Upper lobe of left lung (tissue), 6 donors: ENCODE results near the gene NFIX. TPM values are rescaled to one million over a fixed set of nuclear protein-coding genes. Genes with fewer than 3 reads are reported as not detected.

Experiments
- ATAC-seq, 2 donors: fragments of 200-7000 bp; cut with Tn5 transposase; one replicate each; pipeline ENCODE4 v1.9.1; 2022; ENCODE audit warnings: mild to moderate bottlenecking in 2 of 2, moderate library complexity in 2 of 2; ENCODE audit not compliant: low FRiP score in 2 of 2
- DNase-seq, 2 donors: peaks; one replicate each; pipeline ENCODE4 v3.0.0-alpha.2; 2019 to 2020
- H3K27ac ChIP-seq, 4 donors: fragments of 200-600 bp; sonication (generic); one replicate each; pipeline ENCODE4 v1.5.1; 2016 to 2019
- H3K27me3 ChIP-seq, 4 donors: fragments of 200-600 bp; sonication (generic); one replicate each; pipeline ENCODE4 v1.5.1; 2017 to 2019
- H3K36me3 ChIP-seq, 4 donors: fragments of 200-600 bp; sonication (generic); one replicate each; pipeline ENCODE4 v1.5.1; 2016 to 2019
- H3K4me1 ChIP-seq, 4 donors: fragments of 200-600 bp; sonication (generic); one replicate each; pipeline ENCODE4 v1.5.1; 2018 to 2019
- H3K4me3 ChIP-seq, 4 donors: fragments of 200-600 bp; sonication (generic); one replicate each; pipeline ENCODE4 v1.5.1; 2017 to 2019; ENCODE audit warnings: mild to moderate bottlenecking in 2 of 4, moderate library complexity in 1 of 4
- H3K9me3 ChIP-seq, 4 donors: fragments of 200-600 bp; sonication (generic); one replicate each; pipeline ENCODE4 v1.5.1; 2018 to 2019
- EP300 ChIP-seq, 4 donors: sonication (generic); formaldehyde crosslinking; IDR thresholded peaks; one replicate each; pipeline ENCODE4 v1.5.1; 2017; ENCODE audit warnings: antibody characterized with exemption in 4 of 4, control low read depth in 2 of 4
- POLR2A ChIP-seq, 4 donors: fragments of 450-650 bp; IDR thresholded peaks; one replicate each; pipeline ENCODE4 v1.5.1; 2016 to 2017; ENCODE audit warnings: antibody characterized with exemption in 4 of 4, mild to moderate bottlenecking in 2 of 4
- POLR2AphosphoS5 ChIP-seq, 2 donors: sonication (generic); formaldehyde crosslinking; IDR thresholded peaks; one replicate each; pipeline ENCODE4 v1.5.1; 2017; ENCODE audit warnings: antibody characterized with exemption in 2 of 2
- WGBS, 2 donors: methylation state at CpG; one replicate each; pipeline ENCODE4 v1.1.5; 2017 to 2018; 5-methylcytosine and 5-hydroxymethylcytosine counted together
- total RNA-seq, 6 donors: library from RNA; depleted of rRNA in 4 of 6; stranded (reverse); fragments of >200 nt in 4 of 6; gene quantifications; one replicate each; pipeline versions ENCODE4 v1.1.0 to v1.2.1, GENCODE V29; 2016 to 2021
- TF ChIP-seq, protein P1 (sequence below), 6 experiments: fragments of 450-650 bp in 4 of 6; fragments of 200-600 bp in 2 of 6; sonication (generic) in 2 of 6; IDR thresholded peaks; one replicate each; pipeline ENCODE4 v1.5.1; 2016 to 2019; ENCODE audit warnings: antibody characterized with exemption in 6 of 6
- donor health status: DM: no; HTN: no; CAD: no; lungs with moderate emphysema.
- donor health status: DM: no; HTN: yes; CAD: no; lungs with severe emphysema.

Gene NFIX
- total RNA-seq, 6 donors from 2014 or later, result 64.0 to 188 (median 107) TPM

DNA sequence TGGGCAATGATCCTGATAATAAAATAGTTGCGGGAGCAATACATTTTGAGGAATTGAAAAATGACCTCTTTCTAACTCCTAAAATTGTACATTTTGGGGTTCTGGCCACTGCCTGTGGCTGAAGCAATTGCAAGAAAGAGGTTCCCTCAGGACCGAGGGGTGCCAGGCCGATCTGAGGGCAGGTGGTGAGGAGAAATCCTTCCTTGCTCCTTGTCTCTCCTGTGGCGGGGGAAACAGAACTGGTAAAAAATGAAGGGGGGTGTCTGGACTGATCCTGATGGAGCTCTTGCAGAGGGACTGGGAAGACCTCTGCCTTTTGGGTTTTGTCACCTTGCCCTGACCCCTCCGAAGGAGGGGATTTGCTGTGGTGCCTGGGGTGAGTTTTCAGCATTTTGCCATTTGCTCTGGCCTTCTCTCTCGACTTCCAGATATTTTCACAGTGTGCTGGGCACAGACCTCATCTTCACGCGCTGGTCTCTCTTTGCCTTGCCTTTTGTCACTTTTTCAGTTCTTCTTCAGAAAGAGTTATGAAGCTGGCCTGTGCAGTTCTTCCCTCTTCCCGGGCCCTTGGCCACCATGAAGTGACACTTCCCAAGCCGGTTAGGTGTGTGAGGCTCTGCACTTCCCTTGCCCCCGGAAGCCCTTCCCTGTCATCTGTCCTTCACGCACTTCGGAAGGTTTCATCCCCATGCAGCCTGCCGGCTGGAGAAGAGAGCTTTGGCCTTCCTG, 22.2 kb downstream of the NFIX start:
- H3K4me3 ChIP-seq, result peak overlapping the region in 1 of 4 donors; percentile 19
- TF ChIP-seq POLR2AphosphoS5 (IDR thresholded peaks at IDR 0.05), result no peak
- no peak for ATAC-seq
- H3K27ac ChIP-seq, result peak overlapping the region; percentile 85 to 92 (median 88)
- no peak for DNase-seq
- H3K4me1 ChIP-seq, result peaks cover 87 to 98% (median 88%) of the 10 kb centered on the region in 4 donors
- 49 to 55% methylated on average over 14 of the region's 14 CpGs for WGBS, 2 donors
- H3K27me3 ChIP-seq, result peaks cover 0 to 12% (median under 1%) of the 10 kb centered on the region in 4 donors
- H3K9me3 ChIP-seq, result no peaks in the 10 kb centered on the region
- H3K36me3 ChIP-seq, result no peaks in the 10 kb centered on the region

DNA sequence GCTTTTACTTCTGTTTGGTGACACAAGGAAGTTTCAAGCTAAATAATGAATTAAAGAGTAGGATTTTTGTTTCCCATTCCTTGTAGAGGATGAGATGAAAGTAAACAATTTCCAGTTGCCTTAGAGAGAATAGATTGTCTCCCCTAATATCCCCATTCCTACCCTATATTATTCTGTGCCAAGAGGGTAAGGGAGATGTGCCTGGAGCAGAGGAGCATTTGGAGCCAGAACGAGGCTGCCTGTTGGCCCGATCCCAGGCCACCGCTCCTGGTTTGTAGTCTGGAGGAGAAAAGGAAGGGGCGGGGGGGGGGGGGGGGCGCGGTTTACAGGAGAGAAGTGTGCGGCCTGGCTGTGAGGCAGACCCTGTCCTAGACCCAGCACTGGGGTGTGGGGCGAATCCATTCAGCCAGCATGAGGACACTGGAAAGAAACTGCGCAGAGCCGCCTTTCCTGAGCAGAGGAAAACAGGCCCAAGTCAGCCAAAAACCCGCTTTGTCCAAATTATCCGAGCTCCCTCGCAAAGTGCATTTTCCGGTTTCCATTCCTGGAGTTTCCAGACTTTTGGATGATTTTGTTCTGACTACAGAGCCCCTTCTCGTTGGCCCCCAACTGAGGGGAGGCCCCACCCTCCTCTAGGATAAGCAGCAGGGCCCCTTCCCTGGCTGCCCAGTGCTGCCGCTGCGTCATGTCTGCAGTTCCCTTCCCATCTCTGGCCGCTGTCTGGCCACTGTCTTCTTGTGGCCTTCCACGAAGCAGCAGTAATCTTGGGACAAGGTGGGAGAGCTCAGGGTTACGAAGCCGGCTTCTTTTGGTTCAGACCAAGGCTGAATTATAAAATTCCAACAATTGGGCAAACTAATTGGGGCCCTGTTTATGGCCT, 23.0 kb downstream of the NFIX start:
- H3K4me3 ChIP-seq, result peak overlapping the region in 1 of 4 donors; percentile 17
- 38 to 42% methylated on average over 19 to 20 of the region's 21 CpGs for WGBS, 2 donors
- DNase-seq (peak; percentile 74 to 77), ATAC-seq (peak in 1 of 2 donors; percentile 66)
- TF ChIP-seq POLR2AphosphoS5 (IDR thresholded peaks at IDR 0.05), result no peak
- TF ChIP-seq, protein P1, sequence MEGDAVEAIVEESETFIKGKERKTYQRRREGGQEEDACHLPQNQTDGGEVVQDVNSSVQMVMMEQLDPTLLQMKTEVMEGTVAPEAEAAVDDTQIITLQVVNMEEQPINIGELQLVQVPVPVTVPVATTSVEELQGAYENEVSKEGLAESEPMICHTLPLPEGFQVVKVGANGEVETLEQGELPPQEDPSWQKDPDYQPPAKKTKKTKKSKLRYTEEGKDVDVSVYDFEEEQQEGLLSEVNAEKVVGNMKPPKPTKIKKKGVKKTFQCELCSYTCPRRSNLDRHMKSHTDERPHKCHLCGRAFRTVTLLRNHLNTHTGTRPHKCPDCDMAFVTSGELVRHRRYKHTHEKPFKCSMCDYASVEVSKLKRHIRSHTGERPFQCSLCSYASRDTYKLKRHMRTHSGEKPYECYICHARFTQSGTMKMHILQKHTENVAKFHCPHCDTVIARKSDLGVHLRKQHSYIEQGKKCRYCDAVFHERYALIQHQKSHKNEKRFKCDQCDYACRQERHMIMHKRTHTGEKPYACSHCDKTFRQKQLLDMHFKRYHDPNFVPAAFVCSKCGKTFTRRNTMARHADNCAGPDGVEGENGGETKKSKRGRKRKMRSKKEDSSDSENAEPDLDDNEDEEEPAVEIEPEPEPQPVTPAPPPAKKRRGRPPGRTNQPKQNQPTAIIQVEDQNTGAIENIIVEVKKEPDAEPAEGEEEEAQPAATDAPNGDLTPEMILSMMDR (IDR thresholded peaks at IDR 0.05), result no peak
- TF ChIP-seq EP300 (IDR thresholded peaks at IDR 0.05), result no peak
- TF ChIP-seq POLR2A (IDR thresholded peaks at IDR 0.05), result no peak
- H3K36me3 ChIP-seq, result no peaks in the 10 kb centered on the region
- H3K27me3 ChIP-seq, result peaks cover 0 to 4% (median 0%) of the 10 kb centered on the region in 4 donors
- no peaks in the 10 kb centered on the region for H3K9me3 ChIP-seq
- peak overlapping the region; percentile 85 to 92 (median 88) for H3K27ac ChIP-seq
- peaks cover 82 to 98% (median 85%) of the 10 kb centered on the region in 4 donors for H3K4me1 ChIP-seq

DNA sequence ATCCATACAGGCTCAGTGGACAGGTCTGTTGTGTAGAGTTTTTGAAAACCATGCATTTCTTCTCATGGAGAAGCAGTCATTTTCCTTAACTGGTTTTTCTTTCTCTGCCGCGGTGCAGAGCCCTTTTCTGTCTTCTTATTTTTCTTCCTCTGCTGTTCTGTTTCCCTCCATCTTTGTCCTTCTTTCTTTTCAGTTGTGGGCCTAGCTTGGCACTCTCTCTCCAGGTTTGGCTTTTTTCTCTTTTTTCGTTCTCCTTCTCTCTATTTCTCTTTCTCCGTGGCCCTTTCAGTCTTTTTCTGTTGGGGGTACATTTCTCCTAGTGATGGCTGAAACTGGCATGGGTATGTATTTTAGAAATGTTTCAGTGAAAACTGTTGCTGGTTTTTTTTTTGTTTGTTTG, 24.1 kb downstream of the NFIX start:
- TF ChIP-seq, protein P1 (IDR thresholded peaks at IDR 0.05), result no peak
- no peak for TF ChIP-seq EP300 (IDR thresholded peaks at IDR 0.05)
- TF ChIP-seq POLR2A (IDR thresholded peaks at IDR 0.05), result no peak
- TF ChIP-seq POLR2AphosphoS5 (IDR thresholded peaks at IDR 0.05), result no peak

DNA sequence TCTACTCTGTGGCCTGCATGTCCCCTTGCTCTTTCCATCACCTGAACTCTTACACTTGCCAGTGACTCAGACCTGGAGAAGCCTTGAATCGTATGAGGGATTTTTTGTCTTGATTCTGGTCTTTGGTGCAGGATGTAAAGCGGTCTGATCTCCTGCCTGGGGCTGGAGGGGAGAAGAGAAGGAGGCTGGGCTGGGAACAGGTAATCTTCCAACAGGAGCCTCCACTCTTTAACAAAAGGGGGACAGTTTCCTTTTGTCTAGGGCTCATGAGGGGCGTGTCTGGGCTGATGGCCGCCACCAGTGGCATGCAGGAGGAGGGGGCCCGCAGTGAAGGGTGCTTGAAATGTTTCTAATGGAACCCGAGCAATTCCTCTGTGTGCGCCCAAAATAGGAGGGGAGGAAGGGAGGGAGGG, 24.7 kb downstream of the NFIX start:
- Histone ChIP-seq H3K4me1 (peaks cover 82 to 98% (median 84%) of the 10 kb centered on the region in 4 donors), H3K4me3 (no peak overlapping the region), H3K9me3 (no peaks in the 10 kb centered on the region), H3K36me3 (no peaks in the 10 kb centered on the region), H3K27me3 (no peaks in the 10 kb centered on the region), H3K27ac (peak overlapping the region; percentile 85 to 92 (median 88))
- DNase-seq (no peak), ATAC-seq (no peak)
- 56 to 72% methylated on average over 7 of the region's 7 CpGs for WGBS, 2 donors
- no peak for TF ChIP-seq POLR2A (IDR thresholded peaks at IDR 0.05)
- TF ChIP-seq, protein P1 (IDR thresholded peaks at IDR 0.05), result no peak
- TF ChIP-seq POLR2AphosphoS5 (IDR thresholded peaks at IDR 0.05), result no peak
- TF ChIP-seq EP300 (IDR thresholded peaks at IDR 0.05), result no peak

More for the DNA sequence above, 24.1 kb downstream of the NFIX start:
- H3K9me3 ChIP-seq, result no peaks in the 10 kb centered on the region
- peaks cover 83 to 98% (median 84%) of the 10 kb centered on the region in 4 donors for H3K4me1 ChIP-seq
- H3K27me3 ChIP-seq, result no peaks in the 10 kb centered on the region
- ATAC-seq, result no peak
- no peak for DNase-seq
- 59 to 67% methylated on average over 4 of the region's 4 CpGs for WGBS, 2 donors
- no peaks in the 10 kb centered on the region for H3K36me3 ChIP-seq
- no peak overlapping the region for H3K4me3 ChIP-seq
- peak overlapping the region; percentile 85 to 92 (median 88) for H3K27ac ChIP-seq
